HG03571 (cell line): ENCODE data around the gene TUBA3D.
"Not testable (repeated sequence)": the region's sequence is repeated elsewhere in the genome, so short reads cannot be mapped to it uniquely, and the experiment has no call there.

Source experiments
- ATAC-seq: cut with Tn5 transposase; IDR thresholded peaks from one replicate; pipeline ENCODE4 v1.9.1; 2021; ENCODE audit not compliant: unreplicated experiment

TUBA3D gene

GRCh38 chr2:131475831-131476230 lies at the start of gene TUBA3D:
Gene TUBA3D (plus strand): TSS chr2:131476119. CDS start chr2:131476200, 81 bp downstream.
- ATAC-seq, result no peak

GRCh38 chr2:131426727-131427126 lies 49.2 kb upstream of the TUBA3D start:
- ATAC-seq, result no peak

- ATAC-seq, result no peak
Measured at GRCh38 chr2:131431336-131431735, 44.6 kb upstream of the TUBA3D start.

GRCh38 chr2:131440742-131441468 lies 35.0 kb upstream of the TUBA3D start:
- ATAC-seq, result not testable (repeated sequence)

- ATAC-seq, result not testable (repeated sequence)
Measured at GRCh38 chr2:131444736-131445514, 31.0 kb upstream of the TUBA3D start.

- not testable (repeated sequence) for ATAC-seq
Measured at GRCh38 chr2:131445515-131445797, 30.5 kb upstream of the TUBA3D start.

GRCh38 chr2:131445896-131446295 lies 30.0 kb upstream of the TUBA3D start:
- ATAC-seq, result no peak

- ATAC-seq, result not testable (repeated sequence)
Measured at GRCh38 chr2:131447981-131448380, 27.9 kb upstream of the TUBA3D start.

GRCh38 chr2:131451265-131451949 lies 24.5 kb upstream of the TUBA3D start:
- ATAC-seq, result not testable (repeated sequence)

GRCh38 chr2:131454914-131455313 lies 21.0 kb upstream of the TUBA3D start:
- ATAC-seq, result not testable (repeated sequence)

GRCh38 chr2:131467722-131468121 lies 8.2 kb upstream of the TUBA3D start:
- ATAC-seq, result not testable (repeated sequence)

GRCh38 chr2:131470944-131471343 lies 5.0 kb upstream of the TUBA3D start:
- not testable (repeated sequence) for ATAC-seq

- ATAC-seq, result not testable (repeated sequence)
Measured at GRCh38 chr2:131471624-131472023, 4.3 kb upstream of the TUBA3D start.

GRCh38 chr2:131473266-131473665 lies 2.7 kb upstream of the TUBA3D start:
- ATAC-seq, result not testable (repeated sequence)

- not testable (repeated sequence) for ATAC-seq
Measured at GRCh38 chr2:131476363-131476762, 444 bp downstream of the TUBA3D start.

- not testable (repeated sequence) for ATAC-seq
Measured at GRCh38 chr2:131477227-131477626, 1.3 kb downstream of the TUBA3D start.

GRCh38 chr2:131478074-131478849 lies 2.3 kb downstream of the TUBA3D start:
- not testable (repeated sequence) for ATAC-seq

GRCh38 chr2:131478850-131479461 lies 3.0 kb downstream of the TUBA3D start:
- not testable (repeated sequence) for ATAC-seq

- not testable (repeated sequence) for ATAC-seq
Measured at GRCh38 chr2:131480351-131480750, 4.4 kb downstream of the TUBA3D start.

- not testable (repeated sequence) for ATAC-seq
Measured at GRCh38 chr2:131482506-131483155, 6.7 kb downstream of the TUBA3D start.
